ENCODE data around the gene GPC5.

- no peak for TF ChIP-seq FOXM1 (IDR thresholded peaks at IDR 0.05; ENCODE audit: borderline replicate concordance)
- no peak for TF ChIP-seq BHLHE40 (IDR thresholded peaks at IDR 0.05; ENCODE audit: borderline replicate concordance)
Observed at GRCh38 chr13:91655731-91656130, 257.3 kb downstream of the GPC5 start.

All from HEK293T (cell line).